Neural crest cell (in vitro differentiated cells): ENCODE results near the gene TANC2. TPM values are rescaled to one million over a fixed set of nuclear protein-coding genes. Genes with fewer than 3 reads are reported as not detected.

Source experiments
- DNase-seq: peaks from one replicate; pipeline ENCODE4 v3.0.0; 2021; ENCODE audit warnings: low read depth, mixed read lengths, low spot score
- H3K27ac Mint-ChIP-seq: one replicate; pipeline ENCODE4 v1.8.0; 2021; ENCODE audit warnings: mild to moderate bottlenecking, mixed read lengths; ENCODE audit not compliant: unreplicated experiment
- H3K27me3 Mint-ChIP-seq: 2 replicates; pipeline ENCODE4 v1.8.0; 2021; ENCODE audit warnings: low read depth, mild to moderate bottlenecking, mixed read lengths
- H3K36me3 Mint-ChIP-seq: 2 replicates; pipeline ENCODE4 v1.8.0; 2021; ENCODE audit warnings: low read depth, mild to moderate bottlenecking, mixed read lengths
- H3K4me1 Mint-ChIP-seq: 2 replicates; pipeline ENCODE4 v1.8.0; 2021; ENCODE audit warnings: mixed read lengths
- H3K4me3 Mint-ChIP-seq: one replicate; pipeline ENCODE4 v1.8.0; 2021; ENCODE audit warnings: mild to moderate bottlenecking, mixed read lengths
- H3K9me3 Mint-ChIP-seq: 2 replicates; pipeline ENCODE4 v1.8.0; 2021; ENCODE audit warnings: mixed read lengths
- total RNA-seq: library from RNA; stranded (reverse); gene quantifications from 2 replicates; pipeline ENCODE4 v1.2.1, GENCODE V29; 2021
- TF ChIP-seq, protein P1 (sequence below): fragments of 200-600 bp; sonication (generic); conservative IDR thresholded peaks from 2 replicates; pipeline ENCODE4 v1.5.0; 2021; ENCODE audit warnings: antibody characterized with exemption, mild to moderate bottlenecking

The TANC2 gene
- total RNA-seq, 1 donor from 2014 or later, result 37.8 TPM

DNA sequence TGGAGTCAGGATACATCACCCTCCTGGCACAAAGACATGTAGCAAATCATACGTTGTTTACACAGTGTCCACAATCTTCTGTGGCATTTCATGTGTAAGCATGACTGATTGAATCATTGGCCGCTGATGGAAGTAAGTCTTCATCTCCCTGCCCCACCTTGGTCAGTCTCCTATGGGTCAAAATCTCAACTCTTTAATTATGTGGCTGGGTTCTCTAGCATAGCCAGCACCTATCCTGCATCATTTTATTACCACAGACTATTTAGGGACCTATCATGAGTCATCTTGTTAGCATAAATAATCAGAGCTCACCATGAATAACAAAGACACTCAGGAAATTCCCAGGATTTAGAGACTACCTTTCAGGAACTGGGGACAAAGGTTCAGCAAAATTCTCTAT is 15.9 kb downstream of the TANC2 start:
- Mint-ChIP-seq H3K27me3 (no peaks in the 10 kb centered on the region), H3K36me3 (peaks cover 19% of the 10 kb centered on the region), H3K9me3 (peaks cover 14% of the 10 kb centered on the region), H3K4me1 (no peaks in the 10 kb centered on the region), H3K27ac (no peak overlapping the region), H3K4me3 (no peak overlapping the region)
- DNase-seq, result no peak
- TF ChIP-seq, protein P1, sequence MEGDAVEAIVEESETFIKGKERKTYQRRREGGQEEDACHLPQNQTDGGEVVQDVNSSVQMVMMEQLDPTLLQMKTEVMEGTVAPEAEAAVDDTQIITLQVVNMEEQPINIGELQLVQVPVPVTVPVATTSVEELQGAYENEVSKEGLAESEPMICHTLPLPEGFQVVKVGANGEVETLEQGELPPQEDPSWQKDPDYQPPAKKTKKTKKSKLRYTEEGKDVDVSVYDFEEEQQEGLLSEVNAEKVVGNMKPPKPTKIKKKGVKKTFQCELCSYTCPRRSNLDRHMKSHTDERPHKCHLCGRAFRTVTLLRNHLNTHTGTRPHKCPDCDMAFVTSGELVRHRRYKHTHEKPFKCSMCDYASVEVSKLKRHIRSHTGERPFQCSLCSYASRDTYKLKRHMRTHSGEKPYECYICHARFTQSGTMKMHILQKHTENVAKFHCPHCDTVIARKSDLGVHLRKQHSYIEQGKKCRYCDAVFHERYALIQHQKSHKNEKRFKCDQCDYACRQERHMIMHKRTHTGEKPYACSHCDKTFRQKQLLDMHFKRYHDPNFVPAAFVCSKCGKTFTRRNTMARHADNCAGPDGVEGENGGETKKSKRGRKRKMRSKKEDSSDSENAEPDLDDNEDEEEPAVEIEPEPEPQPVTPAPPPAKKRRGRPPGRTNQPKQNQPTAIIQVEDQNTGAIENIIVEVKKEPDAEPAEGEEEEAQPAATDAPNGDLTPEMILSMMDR, result no peak

DNA sequence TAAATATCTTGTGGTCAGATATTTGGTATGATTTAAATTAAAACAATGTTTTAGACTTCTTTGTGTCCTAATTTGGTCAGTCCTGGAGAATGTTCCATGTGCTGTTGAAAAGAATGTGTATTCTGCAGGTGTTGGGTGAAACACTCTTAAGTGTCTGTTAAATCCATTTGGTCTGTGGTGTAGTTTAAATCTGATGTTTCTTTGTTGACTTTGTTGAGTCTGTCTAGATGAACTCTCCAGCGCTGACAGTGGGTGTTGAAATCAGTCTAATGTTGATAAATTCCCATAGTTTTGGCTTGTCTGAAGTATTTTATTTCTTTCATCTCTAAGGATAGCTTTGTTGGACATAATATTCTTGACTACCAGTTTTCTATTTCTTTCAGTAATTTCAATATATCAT is 18.8 kb downstream of the TANC2 start:
- H3K27me3 Mint-ChIP-seq, result no peaks in the 10 kb centered on the region
- H3K36me3 Mint-ChIP-seq, result peaks cover 19% of the 10 kb centered on the region
- no peak overlapping the region for H3K27ac Mint-ChIP-seq
- TF ChIP-seq, protein P1, result no peak
- H3K4me1 Mint-ChIP-seq, result no peaks in the 10 kb centered on the region
- no peak for DNase-seq
- H3K4me3 Mint-ChIP-seq, result no peak overlapping the region
- H3K9me3 Mint-ChIP-seq, result peaks cover 14% of the 10 kb centered on the region

DNA sequence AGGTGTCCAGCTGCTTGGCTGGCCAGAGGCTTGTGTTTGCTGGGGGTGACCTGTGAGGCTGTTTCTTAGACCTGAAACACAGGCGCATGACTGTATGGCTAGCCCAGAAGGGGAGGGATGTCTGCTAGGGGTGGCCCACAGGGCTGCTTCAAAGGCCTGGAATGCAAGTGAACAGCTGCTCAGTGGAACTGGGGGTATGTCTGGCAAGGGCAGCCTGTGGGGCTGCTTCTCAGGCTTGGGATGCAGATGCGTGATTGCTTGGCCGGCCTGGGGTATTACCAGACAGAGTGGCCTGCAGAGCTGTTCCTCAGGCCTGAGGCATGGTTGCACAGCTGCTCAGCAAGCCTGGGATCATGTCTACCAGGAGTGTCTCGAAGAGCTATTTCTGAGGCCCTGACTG is 20.5 kb downstream of the TANC2 start:
- Mint-ChIP-seq H3K27ac (no peak overlapping the region), H3K36me3 (peaks cover 19% of the 10 kb centered on the region), H3K9me3 (peaks cover 14% of the 10 kb centered on the region), H3K4me3 (no peak overlapping the region), H3K27me3 (no peaks in the 10 kb centered on the region), H3K4me1 (no peaks in the 10 kb centered on the region)
- no peak for DNase-seq
- TF ChIP-seq, protein P1, result no peak

DNA sequence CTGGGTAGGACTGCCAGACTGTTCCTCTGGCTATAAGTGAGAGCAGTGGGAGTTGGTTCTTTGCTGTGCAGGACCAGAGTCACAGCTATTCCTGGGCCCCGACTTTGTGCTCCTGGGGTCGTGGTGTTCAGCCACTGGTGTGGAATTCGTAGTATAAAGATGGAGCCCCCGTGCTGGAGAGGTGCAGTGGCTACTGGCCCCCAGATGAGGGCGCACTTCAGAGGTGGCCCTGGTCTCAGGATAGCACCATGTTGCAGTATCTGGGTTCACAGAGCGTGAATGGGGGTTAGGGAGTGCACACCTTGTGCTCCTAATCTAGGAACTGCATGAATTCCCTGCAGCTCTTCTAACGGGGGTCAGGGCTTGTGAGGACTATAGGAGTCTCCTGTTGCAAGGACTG is 21.1 kb downstream of the TANC2 start:
- Mint-ChIP-seq H3K27me3 (no peaks in the 10 kb centered on the region), H3K4me3 (no peak overlapping the region), H3K36me3 (peaks cover 19% of the 10 kb centered on the region), H3K9me3 (peaks cover 14% of the 10 kb centered on the region), H3K27ac (no peak overlapping the region), H3K4me1 (no peaks in the 10 kb centered on the region)
- TF ChIP-seq, protein P1, result peak; percentile 37
- no peak for DNase-seq

DNA sequence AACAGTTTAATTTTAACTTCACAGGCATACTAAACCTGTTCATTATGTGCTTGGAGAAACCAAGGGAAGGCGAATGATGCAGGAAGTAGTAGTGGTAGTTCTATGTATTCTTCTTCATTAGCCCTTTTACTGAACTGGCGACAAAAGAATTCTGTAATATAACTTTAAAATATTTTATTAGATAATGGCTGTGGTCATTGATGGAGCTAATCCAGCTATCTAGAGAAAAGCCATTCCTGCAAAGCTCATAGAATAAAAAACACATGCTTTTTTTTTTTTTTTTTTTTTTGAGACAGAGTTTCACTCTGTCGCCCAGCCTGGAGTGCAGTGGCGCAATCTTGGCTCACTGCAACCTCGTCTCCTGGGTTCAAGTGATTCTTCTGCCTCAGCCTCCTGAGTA is 23.5 kb downstream of the TANC2 start:
- H3K27me3 Mint-ChIP-seq, result no peaks in the 10 kb centered on the region
- peaks cover 10% of the 10 kb centered on the region for H3K36me3 Mint-ChIP-seq
- H3K9me3 Mint-ChIP-seq, result peaks cover 5% of the 10 kb centered on the region
- TF ChIP-seq, protein P1, result no peak
- no peaks in the 10 kb centered on the region for H3K4me1 Mint-ChIP-seq
- DNase-seq, result no peak
- no peak overlapping the region for H3K27ac Mint-ChIP-seq
- no peak overlapping the region for H3K4me3 Mint-ChIP-seq

DNA sequence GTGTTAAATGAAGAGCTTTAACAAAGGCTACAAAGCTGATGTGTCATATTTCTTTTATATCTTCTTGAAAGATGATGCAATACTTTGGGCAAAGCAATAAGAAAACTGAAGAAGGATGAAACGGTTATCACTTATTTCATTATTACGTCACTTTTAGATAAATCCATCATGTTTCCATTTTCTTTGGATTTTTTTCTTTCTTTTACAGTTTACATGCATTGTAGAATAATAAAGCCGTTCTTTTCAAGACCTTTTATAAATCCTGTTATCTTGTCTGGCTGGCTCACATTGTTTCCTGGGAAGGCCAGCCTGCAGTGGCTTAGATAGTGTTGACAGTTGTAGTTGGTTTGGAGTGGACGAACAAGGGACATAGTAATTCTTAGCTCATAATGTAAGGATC is 28.9 kb downstream of the TANC2 start:
- no peak overlapping the region for H3K27ac Mint-ChIP-seq

More for the DNA sequence above, 28.9 kb downstream of the TANC2 start:
- no peaks in the 10 kb centered on the region for H3K27me3 Mint-ChIP-seq
- H3K4me3 Mint-ChIP-seq, result no peak overlapping the region
- peaks cover 5% of the 10 kb centered on the region for H3K4me1 Mint-ChIP-seq
- TF ChIP-seq, protein P1, result no peak
- no peaks in the 10 kb centered on the region for H3K9me3 Mint-ChIP-seq
- no peak for DNase-seq
- H3K36me3 Mint-ChIP-seq, result peaks cover 5% of the 10 kb centered on the region
